PC-3 (cell line): ENCODE results near the gene CCDC184.
"Not testable (repeated sequence)": the region's sequence is repeated elsewhere in the genome, so short reads cannot be mapped to it uniquely, and the experiment has no call there.

Source experiments
- EZH2 ChIP-seq: fragments of 300-600 bp; sonication (generic); IDR thresholded peaks from one replicate; pipeline ENCODE4 v1.6.1; 2017; ENCODE audit warnings: antibody characterized with exemption, mild to moderate bottlenecking, low read length; ENCODE audit not compliant: unreplicated experiment
- TF ChIP-seq, protein P1 (sequence below): fragments of 300-600 bp; sonication (generic); conservative IDR thresholded peaks from 2 replicates; pipeline ENCODE4 v1.5.1; 2017; ENCODE audit warnings: antibody characterized with exemption, low read depth, mild to moderate bottlenecking, low read length

DNA sequence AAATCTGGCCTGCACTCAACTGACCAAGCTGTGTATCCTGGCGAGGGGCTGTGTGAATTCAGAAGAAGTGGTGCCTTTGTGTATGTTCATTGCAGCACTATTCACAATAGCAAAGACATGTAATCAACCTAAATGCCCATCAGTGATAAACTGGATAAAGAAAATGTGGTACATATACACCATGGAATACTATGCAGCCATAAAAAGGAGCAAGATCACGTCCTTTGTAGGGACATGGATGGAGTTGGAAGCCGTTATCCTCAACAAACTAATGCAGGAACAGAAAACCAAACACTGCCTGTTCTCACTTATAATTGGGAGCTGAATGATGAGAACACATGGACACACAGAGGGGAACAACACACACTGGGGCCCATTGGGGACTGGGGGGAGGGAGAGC, 41.1 kb downstream of the CCDC184 start:
- TF ChIP-seq EZH2: not testable (repeated sequence)
- TF ChIP-seq, protein P1, sequence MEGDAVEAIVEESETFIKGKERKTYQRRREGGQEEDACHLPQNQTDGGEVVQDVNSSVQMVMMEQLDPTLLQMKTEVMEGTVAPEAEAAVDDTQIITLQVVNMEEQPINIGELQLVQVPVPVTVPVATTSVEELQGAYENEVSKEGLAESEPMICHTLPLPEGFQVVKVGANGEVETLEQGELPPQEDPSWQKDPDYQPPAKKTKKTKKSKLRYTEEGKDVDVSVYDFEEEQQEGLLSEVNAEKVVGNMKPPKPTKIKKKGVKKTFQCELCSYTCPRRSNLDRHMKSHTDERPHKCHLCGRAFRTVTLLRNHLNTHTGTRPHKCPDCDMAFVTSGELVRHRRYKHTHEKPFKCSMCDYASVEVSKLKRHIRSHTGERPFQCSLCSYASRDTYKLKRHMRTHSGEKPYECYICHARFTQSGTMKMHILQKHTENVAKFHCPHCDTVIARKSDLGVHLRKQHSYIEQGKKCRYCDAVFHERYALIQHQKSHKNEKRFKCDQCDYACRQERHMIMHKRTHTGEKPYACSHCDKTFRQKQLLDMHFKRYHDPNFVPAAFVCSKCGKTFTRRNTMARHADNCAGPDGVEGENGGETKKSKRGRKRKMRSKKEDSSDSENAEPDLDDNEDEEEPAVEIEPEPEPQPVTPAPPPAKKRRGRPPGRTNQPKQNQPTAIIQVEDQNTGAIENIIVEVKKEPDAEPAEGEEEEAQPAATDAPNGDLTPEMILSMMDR: not testable (repeated sequence)
